Natural killer cell (primary cell): ENCODE measurements around the gene BCAS1. TPM values are rescaled to one million over a fixed set of nuclear protein-coding genes. Genes with fewer than 3 reads are reported as not detected.

Experiments used
- ATAC-seq, 3 donors: fragments of 150-1000 bp in 2 of 3; fragments of 200-7000 bp in 1 of 3; cut with Tn5 transposase; 1 replicate in 1 of 3; 2 replicates in 2 of 3; pipeline ENCODE4 v1.10.0; 2021; ENCODE audit warnings: mild to moderate bottlenecking in 2 of 3, moderate library complexity in 2 of 3
- DNase-seq, 2 donors: peaks; one replicate each; pipeline versions ENCODE4 v3.0.0 to v3.0.0-alpha.2; 2013 to 2021; ENCODE audit warnings: mixed read lengths in 1 of 2
- H3K27ac ChIP-seq: one replicate; pipeline ENCODE4 v1.5.1; 2013; ENCODE audit warnings: mild to moderate bottlenecking, low read length
- H3K27me3 ChIP-seq: one replicate; pipeline ENCODE4 v1.6.1; 2013; ENCODE audit warnings: low read length; ENCODE audit not compliant: control insufficient read depth, insufficient read depth
- H3K36me3 ChIP-seq: one replicate; pipeline ENCODE4 v1.6.1; 2013; ENCODE audit warnings: low read length; ENCODE audit not compliant: control insufficient read depth, insufficient read depth
- H3K4me1 ChIP-seq: one replicate; pipeline ENCODE4 v1.6.1; 2013; ENCODE audit warnings: low read length; ENCODE audit not compliant: control insufficient read depth, insufficient read depth
- H3K4me3 ChIP-seq: one replicate; pipeline ENCODE4 v1.5.1; 2013; ENCODE audit warnings: low read length
- H3K9me3 ChIP-seq: one replicate; pipeline ENCODE4 v1.6.1; 2013; ENCODE audit warnings: low read length; ENCODE audit not compliant: control insufficient read depth, insufficient read depth
- H3K27ac Mint-ChIP-seq, 2 donors: one replicate each; pipeline ENCODE4 v1.8.0; 2022; ENCODE audit warnings: mild to moderate bottlenecking in 2 of 2, mixed read lengths in 2 of 2, moderate library complexity in 1 of 2
- H3K27me3 Mint-ChIP-seq, 2 donors: one replicate each; pipeline ENCODE4 v1.8.0; 2022; ENCODE audit warnings: low read depth in 2 of 2, mixed read lengths in 2 of 2
- H3K36me3 Mint-ChIP-seq: one replicate; pipeline ENCODE4 v1.8.0; 2022; ENCODE audit warnings: mixed read lengths
- H3K4me1 Mint-ChIP-seq, 2 donors: one replicate each; pipeline ENCODE4 v1.8.0; 2022; ENCODE audit warnings: mixed read lengths in 2 of 2
- H3K4me3 Mint-ChIP-seq: one replicate; pipeline ENCODE4 v1.8.0; 2022; ENCODE audit warnings: mild to moderate bottlenecking, moderate library complexity, mixed read lengths
- H3K9me3 Mint-ChIP-seq, 2 donors: one replicate each; pipeline ENCODE4 v1.8.0; 2022; ENCODE audit warnings: mixed read lengths in 2 of 2
- WGBS: methylation state at CpG from one replicate; pipeline ENCODE4 v1.1.7; 2013; ENCODE audit warnings: missing lambda C conversion rate; ENCODE audit not compliant: insufficient coverage; 5-methylcytosine and 5-hydroxymethylcytosine counted together
- intact Hi-C: fragments of 100-400 bp; cut with micrococcal nuclease; formaldehyde crosslinking; loops from one replicate; pipeline ENCODE4 v1.14.2; 2022
- total RNA-seq, 4 donors: library from RNA; stranded (reverse); fragments of 120-200 nt in 1 of 4; gene quantifications; one replicate each; pipeline versions ENCODE4 v1.2.3 to v1.2.4, GENCODE V29; 2013 to 2022
- TF ChIP-seq, protein P1 (sequence below): fragments of 200-600 bp; IDR thresholded peaks from one replicate; pipeline ENCODE4 v1.8.0; 2022; ENCODE audit warnings: antibody characterized with exemption

Gene BCAS1
- total RNA-seq, 3 donors from 2014 or later (not counting 1 experiment from before 2014, with no cell fraction given), result 0.31 to 1.2 (median 0.68) TPM

DNA sequence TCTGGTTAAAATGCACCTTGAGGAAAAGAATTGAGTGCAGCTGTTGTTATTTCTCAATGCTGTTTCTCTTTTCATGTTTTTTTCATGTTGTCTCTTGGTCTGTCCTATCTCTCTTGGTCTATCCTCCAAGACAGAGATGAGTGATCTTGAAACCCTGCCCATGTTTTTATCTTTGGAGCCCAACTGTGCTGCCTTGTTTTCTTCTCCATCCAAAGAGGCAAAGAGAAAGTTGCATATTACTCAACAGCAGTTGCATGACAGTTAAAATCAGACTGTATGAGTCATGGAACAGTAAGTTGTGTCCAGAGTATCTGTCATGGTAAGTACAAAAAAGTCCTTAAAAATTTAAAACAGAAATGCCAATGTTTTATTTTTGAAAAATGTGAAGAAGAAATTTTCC, 26.2 kb downstream of the BCAS1 start:
- no peaks in the 10 kb centered on the region for H3K9me3 Mint-ChIP-seq
- Histone ChIP-seq H3K4me3 (no peak overlapping the region), H3K4me1 (no peaks in the 10 kb centered on the region), H3K36me3 (no peaks in the 10 kb centered on the region), H3K27ac (no peak overlapping the region), H3K9me3 (peaks cover 3% of the 10 kb centered on the region), H3K27me3 (no peaks in the 10 kb centered on the region)
- ATAC-seq (no peak), DNase-seq (no peak)
- H3K27me3 Mint-ChIP-seq, result peaks cover 6 to 15% of the 10 kb centered on the region in 2 donors
- intact Hi-C loops, result no loop called here
- no peak overlapping the region for H3K27ac Mint-ChIP-seq
- no peak overlapping the region for H3K4me3 Mint-ChIP-seq
- peaks cover 10 to 12% of the 10 kb centered on the region in 2 donors for H3K4me1 Mint-ChIP-seq
- H3K36me3 Mint-ChIP-seq, result no peaks in the 10 kb centered on the region
- TF ChIP-seq, protein P1, sequence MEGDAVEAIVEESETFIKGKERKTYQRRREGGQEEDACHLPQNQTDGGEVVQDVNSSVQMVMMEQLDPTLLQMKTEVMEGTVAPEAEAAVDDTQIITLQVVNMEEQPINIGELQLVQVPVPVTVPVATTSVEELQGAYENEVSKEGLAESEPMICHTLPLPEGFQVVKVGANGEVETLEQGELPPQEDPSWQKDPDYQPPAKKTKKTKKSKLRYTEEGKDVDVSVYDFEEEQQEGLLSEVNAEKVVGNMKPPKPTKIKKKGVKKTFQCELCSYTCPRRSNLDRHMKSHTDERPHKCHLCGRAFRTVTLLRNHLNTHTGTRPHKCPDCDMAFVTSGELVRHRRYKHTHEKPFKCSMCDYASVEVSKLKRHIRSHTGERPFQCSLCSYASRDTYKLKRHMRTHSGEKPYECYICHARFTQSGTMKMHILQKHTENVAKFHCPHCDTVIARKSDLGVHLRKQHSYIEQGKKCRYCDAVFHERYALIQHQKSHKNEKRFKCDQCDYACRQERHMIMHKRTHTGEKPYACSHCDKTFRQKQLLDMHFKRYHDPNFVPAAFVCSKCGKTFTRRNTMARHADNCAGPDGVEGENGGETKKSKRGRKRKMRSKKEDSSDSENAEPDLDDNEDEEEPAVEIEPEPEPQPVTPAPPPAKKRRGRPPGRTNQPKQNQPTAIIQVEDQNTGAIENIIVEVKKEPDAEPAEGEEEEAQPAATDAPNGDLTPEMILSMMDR, result no peak

DNA sequence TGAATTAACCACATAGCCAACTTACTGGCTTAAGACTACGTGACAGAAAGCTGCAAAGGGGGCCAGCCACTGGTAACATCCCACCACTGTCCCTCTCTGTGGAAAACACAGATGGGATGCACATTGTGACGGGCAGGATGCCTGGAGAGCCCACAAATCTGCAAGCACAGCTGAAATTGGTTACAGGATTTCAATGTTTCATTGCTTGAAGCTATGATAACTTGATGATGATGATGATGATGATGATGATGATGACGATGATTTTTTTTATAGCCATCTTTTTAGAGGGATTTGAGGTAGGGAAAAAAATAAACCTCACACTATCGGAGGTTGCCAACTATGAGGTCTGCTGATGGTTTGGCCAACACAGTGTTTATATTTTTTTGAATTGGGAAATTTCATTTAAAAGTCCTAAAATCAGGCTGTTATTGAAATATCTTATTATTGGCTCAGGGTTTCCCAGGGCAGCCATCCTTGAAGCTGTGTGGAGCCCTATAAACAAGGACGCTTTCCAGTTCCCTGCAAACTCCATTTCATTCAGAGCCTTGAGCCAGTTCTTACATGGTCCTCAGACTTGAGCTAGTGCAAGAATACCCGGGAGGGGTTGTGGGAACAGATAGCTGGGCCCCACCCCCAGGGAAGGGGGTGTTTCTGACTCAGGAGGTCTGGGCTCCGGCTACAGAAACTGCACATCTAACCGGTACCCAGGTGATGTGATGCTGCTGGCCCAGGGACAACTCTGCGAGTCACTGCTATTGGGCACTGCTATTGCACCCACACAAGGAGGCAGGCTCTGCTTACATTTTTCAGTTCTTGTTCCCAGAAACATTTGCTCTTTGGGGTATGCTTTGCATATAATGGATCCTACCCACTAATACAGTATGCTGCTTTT, 27.1 kb downstream of the BCAS1 start:
- no peak overlapping the region for H3K27ac ChIP-seq
- no peak overlapping the region for H3K4me3 ChIP-seq
- 83% methylated on average over 7 of the region's 9 CpGs for WGBS
- H3K27me3 ChIP-seq, result no peaks in the 10 kb centered on the region
- no peak for DNase-seq
- no peaks in the 10 kb centered on the region for H3K36me3 ChIP-seq
- ATAC-seq, result no peak
- no peaks in the 10 kb centered on the region for H3K4me1 ChIP-seq
- Mint-ChIP-seq H3K4me1 (peaks cover 10 to 12% of the 10 kb centered on the region in 2 donors), H3K27ac (no peak overlapping the region), H3K36me3 (no peaks in the 10 kb centered on the region), H3K9me3 (no peaks in the 10 kb centered on the region), H3K4me3 (no peak overlapping the region), H3K27me3 (peaks cover 6 to 21% of the 10 kb centered on the region in 2 donors)
- H3K9me3 ChIP-seq, result peaks cover 3% of the 10 kb centered on the region
- intact Hi-C loops, result no loop called here
- TF ChIP-seq, protein P1, result no peak

DNA sequence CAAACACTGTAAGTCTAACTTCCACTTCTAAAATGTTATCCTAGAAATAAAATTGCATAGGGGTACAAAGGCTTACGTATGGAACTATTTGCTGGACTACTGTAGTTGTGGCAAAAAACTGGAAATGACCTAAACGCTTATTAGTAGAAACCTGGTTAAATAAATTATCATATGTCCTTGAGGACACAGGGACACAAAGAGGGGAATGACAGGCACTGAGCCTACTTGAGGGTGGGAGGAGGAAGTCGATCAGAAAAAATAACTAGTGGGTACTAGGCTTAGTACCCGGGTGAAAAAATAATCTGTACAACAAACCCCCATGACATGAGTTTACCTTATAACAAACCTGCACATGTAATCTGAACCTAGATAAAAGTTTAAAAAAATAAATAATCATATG, 28.4 kb downstream of the BCAS1 start:
- intact Hi-C loops, result no loop called here

More for the DNA sequence above, 28.4 kb downstream of the BCAS1 start:
- no peaks in the 10 kb centered on the region for H3K36me3 Mint-ChIP-seq
- no peak overlapping the region for H3K27ac ChIP-seq
- no peaks in the 10 kb centered on the region for H3K36me3 ChIP-seq
- H3K9me3 ChIP-seq, result peaks cover 3% of the 10 kb centered on the region
- WGBS, result 100% methylated on average over 3 of the region's 4 CpGs
- H3K4me1 ChIP-seq, result no peaks in the 10 kb centered on the region
- H3K4me3 Mint-ChIP-seq, result no peak overlapping the region
- peaks cover 10 to 21% of the 10 kb centered on the region in 2 donors for H3K27me3 Mint-ChIP-seq
- H3K4me1 Mint-ChIP-seq, result peaks cover 0 to under 1% of the 10 kb centered on the region in 2 donors
- DNase-seq (no peak), ATAC-seq (no peak)
- H3K9me3 Mint-ChIP-seq, result no peaks in the 10 kb centered on the region
- H3K4me3 ChIP-seq, result no peak overlapping the region
- TF ChIP-seq, protein P1, result no peak
- H3K27me3 ChIP-seq, result no peaks in the 10 kb centered on the region
- H3K27ac Mint-ChIP-seq, result no peak overlapping the region
